ENCODE results near the gene ZNF780A.
"Not testable (repeated sequence)": the region's sequence is repeated elsewhere in the genome, so short reads cannot be mapped to it uniquely, and the experiment has no call there.

ZNF780A gene

GRCh38 chr19:40056505-40056904 lies 34.2 kb downstream of the ZNF780A start:
- Mint-ChIP-seq H3K36me3 (peaks cover 26% of the 10 kb centered on the region), H3K27ac (peak overlapping the region; percentile 95), H3K4me1 (peaks cover 35% of the 10 kb centered on the region), H3K27me3 (no peaks in the 10 kb centered on the region), H3K4me3 (peak overlapping the region; percentile 98), H3K9me3 (peaks cover 23% of the 10 kb centered on the region)
- ATAC-seq (ENCODE audit: low read depth) (no peak), DNase-seq (ENCODE audit: low spot score in 2 of 2) (no peak)

DNA sequence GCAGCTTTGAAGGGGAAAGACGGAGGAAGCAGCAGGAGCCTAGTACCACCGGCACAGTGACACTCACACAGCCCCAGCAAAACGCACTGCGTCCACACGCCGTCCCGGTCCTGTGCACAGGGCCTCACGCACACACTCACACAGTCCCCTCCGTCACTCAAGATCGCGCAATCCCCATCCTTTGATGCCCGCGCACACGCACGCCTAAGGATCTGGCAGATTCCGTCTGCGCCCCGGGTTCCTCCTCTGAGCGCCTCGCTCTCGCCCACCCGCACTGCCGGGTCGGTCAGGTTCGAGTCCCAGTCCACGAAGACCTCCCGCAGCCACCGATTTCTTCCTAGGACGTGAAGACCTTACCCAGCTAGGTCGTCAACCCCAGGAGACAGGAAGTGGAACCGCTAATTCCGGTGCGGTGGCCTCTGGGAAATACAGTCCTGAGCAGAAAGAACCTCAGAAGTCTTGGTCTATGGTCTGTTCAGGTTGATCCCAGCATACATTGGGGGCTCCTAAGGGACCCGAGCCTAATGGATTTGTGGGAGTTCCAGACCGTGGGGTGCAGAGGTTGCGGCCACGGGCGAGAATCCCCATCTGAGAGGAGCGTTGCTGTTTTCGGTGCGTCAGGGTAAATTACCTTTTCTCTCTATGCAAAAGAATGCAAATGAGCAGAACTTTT lies 34.8 kb downstream of the ZNF780A start, which contains the start of gene ZNF780B:
Gene ZNF780B (minus strand): TSS at position 400 of the 673 bp plus-strand sequence. CDS start 5,899 bp downstream, outside the sequence.
- Mint-ChIP-seq H3K9me3 (peaks cover 22% of the 10 kb centered on the region), H3K36me3 (peaks cover 29% of the 10 kb centered on the region), H3K27ac (peak within 1 kb of the TSS; percentile 95), H3K27me3 (no peaks in the 10 kb centered on the region), H3K4me3 (peak within 1 kb of the TSS; percentile 98), H3K4me1 (peaks cover 35% of the 10 kb centered on the region)
- DNase-seq (ENCODE audit: low spot score in 2 of 2), result peak; percentile 45 to 57
- ATAC-seq (ENCODE audit: low read depth), result peak; percentile 83

- peaks cover 39% of the 10 kb centered on the region for H3K4me1 Mint-ChIP-seq
- H3K27ac Mint-ChIP-seq, result no peak overlapping the region
- H3K36me3 Mint-ChIP-seq, result peaks cover 35% of the 10 kb centered on the region
- peaks cover 23% of the 10 kb centered on the region for H3K9me3 Mint-ChIP-seq
- H3K4me3 Mint-ChIP-seq, result peak overlapping the region; percentile 98
- ATAC-seq (ENCODE audit: low read depth), result no peak
- no peaks in the 10 kb centered on the region for H3K27me3 Mint-ChIP-seq
- no peak for DNase-seq (ENCODE audit: low spot score in 2 of 2)
Observed at GRCh38 chr19:40055049-40055448, 35.7 kb downstream of the ZNF780A start.

- H3K27me3 Mint-ChIP-seq, result no peaks in the 10 kb centered on the region
- DNase-seq (ENCODE audit: low spot score in 2 of 2) (no peak), ATAC-seq (ENCODE audit: low read depth) (no peak)
- peaks cover 20% of the 10 kb centered on the region for H3K9me3 Mint-ChIP-seq
- H3K36me3 Mint-ChIP-seq, result peaks cover 34% of the 10 kb centered on the region
- no peak overlapping the region for H3K27ac Mint-ChIP-seq
- H3K4me3 Mint-ChIP-seq, result peak overlapping the region; percentile 50
- peaks cover 39% of the 10 kb centered on the region for H3K4me1 Mint-ChIP-seq
Observed at GRCh38 chr19:40054632-40055031, 36.1 kb downstream of the ZNF780A start.

DNA sequence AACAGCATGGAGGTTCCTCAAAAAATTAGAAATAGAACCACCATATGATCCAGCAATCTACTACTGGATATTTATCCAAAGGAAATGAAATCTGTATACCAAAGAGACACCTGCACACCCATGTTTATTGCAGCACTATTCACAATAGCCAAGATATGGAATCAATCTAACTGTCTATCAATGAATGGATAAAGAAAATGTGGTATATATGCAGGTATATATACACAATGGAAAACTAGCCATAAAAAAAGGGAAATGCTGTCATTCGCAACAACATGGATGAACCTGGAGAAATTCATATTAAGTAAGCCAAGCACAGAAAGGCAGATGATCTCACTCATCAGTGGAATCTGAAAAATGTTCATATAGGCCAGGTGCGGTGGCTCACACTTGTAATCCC lies 37.3 kb downstream of the ZNF780A start:
- H3K27ac Mint-ChIP-seq, result no peak overlapping the region
- ATAC-seq (ENCODE audit: low read depth) (no peak), DNase-seq (ENCODE audit: low spot score in 2 of 2) (no peak)
- H3K4me1 Mint-ChIP-seq, result peaks cover 46% of the 10 kb centered on the region
- peaks cover 38% of the 10 kb centered on the region for H3K36me3 Mint-ChIP-seq
- H3K9me3 Mint-ChIP-seq, result peaks cover 17% of the 10 kb centered on the region
- no peaks in the 10 kb centered on the region for H3K27me3 Mint-ChIP-seq
- H3K4me3 Mint-ChIP-seq, result no peak overlapping the region

DNA sequence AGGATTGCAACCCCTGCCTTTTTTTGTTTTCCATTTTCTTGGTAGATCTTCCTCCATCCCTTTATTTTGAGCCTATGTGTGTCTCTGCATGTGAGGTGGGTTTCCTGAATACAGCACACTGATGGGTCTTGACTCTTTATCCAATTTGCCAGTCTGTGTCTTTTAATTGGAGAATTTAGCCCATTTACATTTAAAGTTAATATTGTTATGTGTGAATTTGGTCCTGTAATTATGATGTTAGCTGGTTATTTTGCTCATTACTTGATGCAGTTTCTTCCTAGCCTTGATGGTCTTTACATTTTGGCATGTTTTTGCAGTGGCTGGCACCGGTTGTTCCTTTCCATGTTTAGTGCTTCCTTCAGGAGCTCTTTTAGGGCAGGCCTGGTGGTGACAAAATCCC lies 49.0 kb downstream of the ZNF780A start:
- H3K27me3 Mint-ChIP-seq; H3K4me1 Mint-ChIP-seq; H3K4me3 Mint-ChIP-seq; DNase-seq (ENCODE audit: low spot score in 2 of 2); H3K27ac Mint-ChIP-seq; ATAC-seq (ENCODE audit: low read depth): not testable (repeated sequence)
- peaks cover 24% of the 10 kb centered on the region for H3K9me3 Mint-ChIP-seq
- peaks cover 38% of the 10 kb centered on the region for H3K36me3 Mint-ChIP-seq

- H3K27ac Mint-ChIP-seq; ATAC-seq (ENCODE audit: low read depth); H3K4me3 Mint-ChIP-seq; H3K27me3 Mint-ChIP-seq; DNase-seq (ENCODE audit: low spot score in 2 of 2); H3K4me1 Mint-ChIP-seq: not testable (repeated sequence)
- Mint-ChIP-seq H3K9me3 (peaks cover 14% of the 10 kb centered on the region), H3K36me3 (peaks cover 11% of the 10 kb centered on the region)
Observed at GRCh38 chr19:40038047-40038446, 52.7 kb downstream of the ZNF780A start.

DNA sequence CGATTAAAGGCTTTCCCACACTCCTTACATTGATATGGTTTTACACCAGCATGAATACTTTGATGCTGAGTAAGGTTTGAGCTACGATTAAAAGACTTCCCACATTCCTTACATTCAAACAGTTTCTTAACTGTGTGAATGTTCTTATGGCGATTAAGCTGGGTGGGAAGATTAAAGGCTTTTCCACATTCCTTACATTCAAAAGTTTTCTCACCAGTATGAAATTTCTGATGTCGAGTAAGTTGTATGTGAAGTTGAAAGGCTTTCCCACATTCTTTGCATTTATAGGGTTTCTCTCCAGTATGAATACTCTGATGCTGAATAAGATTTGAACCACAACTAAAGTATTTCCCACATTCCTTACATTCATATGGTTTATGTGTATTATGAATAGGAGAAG lies 54.7 kb downstream of the ZNF780A start:
- Mint-ChIP-seq H3K4me1 (no peaks in the 10 kb centered on the region), H3K4me3 (no peak overlapping the region), H3K9me3 (peaks cover 14% of the 10 kb centered on the region), H3K27me3 (no peaks in the 10 kb centered on the region), H3K36me3 (peaks cover 11% of the 10 kb centered on the region), H3K27ac (no peak overlapping the region)
- no peak for DNase-seq (ENCODE audit: low spot score in 2 of 2)
- no peak for ATAC-seq (ENCODE audit: low read depth)

GRCh38 chr19:40033989-40034560 lies 56.7 kb downstream of the ZNF780A start:
- no peaks in the 10 kb centered on the region for H3K4me1 Mint-ChIP-seq
- H3K4me3 Mint-ChIP-seq, result no peak overlapping the region
- ATAC-seq (ENCODE audit: low read depth), result no peak
- DNase-seq (ENCODE audit: low spot score in 2 of 2), result no peak
- H3K27ac Mint-ChIP-seq, result no peak overlapping the region
- peaks cover 17% of the 10 kb centered on the region for H3K9me3 Mint-ChIP-seq
- H3K27me3 Mint-ChIP-seq, result no peaks in the 10 kb centered on the region
- peaks cover 15% of the 10 kb centered on the region for H3K36me3 Mint-ChIP-seq

- H3K36me3 Mint-ChIP-seq, result peaks cover 17% of the 10 kb centered on the region
- H3K27ac Mint-ChIP-seq, result no peak overlapping the region
- ATAC-seq (ENCODE audit: low read depth) (no peak), DNase-seq (ENCODE audit: low spot score in 2 of 2) (no peak)
- H3K27me3 Mint-ChIP-seq, result no peaks in the 10 kb centered on the region
- H3K4me1 Mint-ChIP-seq, result no peaks in the 10 kb centered on the region
- H3K4me3 Mint-ChIP-seq, result no peak overlapping the region
- H3K9me3 Mint-ChIP-seq, result peaks cover 22% of the 10 kb centered on the region
Observed at GRCh38 chr19:40026597-40026970, 64.2 kb downstream of the ZNF780A start.

- peaks cover 23% of the 10 kb centered on the region for H3K9me3 Mint-ChIP-seq
Observed at GRCh38 chr19:40025938-40026596, 64.7 kb downstream of the ZNF780A start.

DNA sequence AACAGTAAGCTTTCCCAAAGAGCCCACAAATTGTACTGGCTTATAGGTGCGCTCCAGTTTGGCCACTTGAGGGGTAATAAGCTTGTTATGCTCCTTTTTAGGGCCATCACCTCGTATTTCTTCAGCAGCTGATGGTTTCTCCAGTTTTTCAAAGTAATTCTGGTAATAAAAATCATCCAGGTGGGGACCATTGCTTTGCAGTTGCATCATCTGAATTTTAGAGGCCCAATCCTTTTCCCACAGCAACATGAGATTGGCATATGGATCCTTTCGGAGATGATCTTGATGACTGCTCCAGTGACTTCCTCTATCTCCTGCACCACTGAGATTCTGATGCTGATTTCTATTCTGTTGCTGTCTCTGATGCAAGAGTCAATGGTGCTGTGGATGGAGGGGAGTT lies 66.8 kb downstream of the ZNF780A start:
- ATAC-seq (ENCODE audit: low read depth) (no peak), DNase-seq (ENCODE audit: low spot score in 2 of 2) (no peak)
- Mint-ChIP-seq H3K27ac (no peak overlapping the region), H3K36me3 (peaks cover 16% of the 10 kb centered on the region), H3K9me3 (peaks cover 24% of the 10 kb centered on the region), H3K27me3 (no peaks in the 10 kb centered on the region), H3K4me1 (no peaks in the 10 kb centered on the region), H3K4me3 (no peak overlapping the region)

More at GRCh38 chr19:40025938-40026596, 64.7 kb downstream of the ZNF780A start:
- ATAC-seq (ENCODE audit: low read depth), result no peak
- Mint-ChIP-seq H3K27ac (no peak overlapping the region), H3K36me3 (peaks cover 17% of the 10 kb centered on the region), H3K4me3 (no peak overlapping the region), H3K4me1 (no peaks in the 10 kb centered on the region), H3K27me3 (no peaks in the 10 kb centered on the region)
- DNase-seq (ENCODE audit: low spot score in 2 of 2), result no peak
